SK-N-SH (cell line): ENCODE results near the gene BBOX1. TPM values are rescaled to one million over a fixed set of nuclear protein-coding genes. Genes with fewer than 3 reads are reported as not detected.

Experiments used
- CTCF ChIA-PET: fragments of 300-600, 350-600 bp; formaldehyde crosslinking; extraction: SDS; loops from one replicate; lab custom pipeline; 2021; lab: Yijun Ruan, JAX
- POLR2A ChIA-PET: fragments of 350-600 bp; sonication (Branson Sonifier 250); formaldehyde crosslinking; extraction: SDS; loops from one replicate; lab custom pipeline; 2020; ENCODE audit warnings: antibody characterized with exemption, inconsistent platforms; lab: Yijun Ruan, JAX
- DNase-seq: peaks from one replicate; pipeline ENCODE4 v3.0.0; 2012
- H2AFZ ChIP-seq: fragments of 200-600 bp; sonication (generic); 2 replicates; pipeline ENCODE4 v1.8.1; 2016; ENCODE audit warnings: antibody characterized with exemption, mild to moderate bottlenecking, low read depth
- H3F3A ChIP-seq: fragments of 200-600 bp; sonication (generic); replicated peaks from 2 replicates; pipeline ENCODE3; 2016; ENCODE audit warnings: antibody characterized with exemption, mild to moderate bottlenecking; ENCODE audit not compliant: insufficient read depth
- H3K27ac ChIP-seq, 2 experiments: fragments of 200-500 bp in 1 of 2; fragments of 200-600 bp in 1 of 2; sonication (Bioruptor generic) in 1 of 2; sonication (generic), shearing (Covaris generic) in 1 of 2; 2 replicates each; pipeline versions ENCODE4 v1.5.1 to v1.6.1; 2014 to 2016; ENCODE audit warnings: low read depth in 2 of 2, inconsistent platforms in 1 of 2, low read length in 1 of 2, mild to moderate bottlenecking in 1 of 2, mixed read lengths in 1 of 2
- H3K27me3 ChIP-seq: fragments of 200-600 bp; sonication (generic), shearing (Covaris generic); 2 replicates; pipeline ENCODE4 v1.6.1; 2016; ENCODE audit warnings: mixed run types; ENCODE audit not compliant: insufficient read depth
- H3K36me3 ChIP-seq, 2 experiments: fragments of 200-500 bp in 1 of 2; fragments of 200-600 bp in 1 of 2; sonication (Bioruptor generic) in 1 of 2; sonication (generic) in 1 of 2; replicated peaks in 1 of 2; 2 replicates each; pipeline versions ENCODE3 to v1.5.1; 2014 to 2016; ENCODE audit warnings: low read length in 1 of 2, mild to moderate bottlenecking in 1 of 2; ENCODE audit not compliant: insufficient read depth in 2 of 2, control insufficient read depth in 1 of 2
- H3K4me1 ChIP-seq, 2 experiments: fragments of 200-500 bp in 1 of 2; fragments of 200-600 bp in 1 of 2; sonication (Bioruptor generic) in 1 of 2; sonication (generic), shearing (Covaris generic) in 1 of 2; 2 replicates each; pipeline versions ENCODE4 v1.5.1 to v1.6.1; 2014 to 2016; ENCODE audit warnings: low read depth in 1 of 2, low read length in 1 of 2, mixed run types in 1 of 2; ENCODE audit not compliant: insufficient read depth in 2 of 2, control insufficient read depth in 1 of 2
- H3K4me2 ChIP-seq: fragments of 200-600 bp; sonication (generic), shearing (Covaris generic); 2 replicates; pipeline ENCODE4 v1.6.1; 2017; ENCODE audit warnings: mixed run types
- H3K4me3 ChIP-seq, 2 experiments: fragments of 200-500 bp in 1 of 2; fragments of 200-600 bp in 1 of 2; sonication (Bioruptor generic) in 1 of 2; sonication (generic), shearing (Covaris generic) in 1 of 2; 2 replicates each; pipeline versions ENCODE4 v1.5.1 to v1.8.1; 2014 to 2016; ENCODE audit warnings: low read depth in 2 of 2, inconsistent platforms in 1 of 2, low read length in 1 of 2, mild to moderate bottlenecking in 1 of 2, mixed read lengths in 1 of 2, moderate library complexity in 1 of 2
- H3K79me2 ChIP-seq: fragments of 200-600 bp; sonication (generic); 2 replicates; pipeline ENCODE4 v1.8.1; 2017; ENCODE audit warnings: mild to moderate bottlenecking; ENCODE audit not compliant: insufficient read depth
- H3K9ac ChIP-seq: fragments of 200-600 bp; sonication (generic); 2 replicates; pipeline ENCODE4 v1.6.1; 2017; ENCODE audit warnings: mixed run types
- H3K9me2 ChIP-seq: fragments of 200-600 bp; sonication (generic); 2 replicates; pipeline ENCODE4 v1.6.1; 2017; ENCODE audit warnings: mixed run types
- H3K9me3 ChIP-seq: fragments of 200-600 bp; sonication (generic); 2 replicates; pipeline ENCODE4 v1.6.1; 2017; ENCODE audit warnings: mixed run types, mild to moderate bottlenecking, moderate library complexity
- H4K20me1 ChIP-seq: fragments of 200-600 bp; sonication (generic); 2 replicates; pipeline ENCODE4 v1.6.1; 2017; ENCODE audit warnings: mild to moderate bottlenecking, mixed run types; ENCODE audit not compliant: insufficient read depth
- CHD2 ChIP-seq: fragments of 150-350 bp; IDR thresholded peaks from 2 replicates; pipeline ENCODE4 v1.6.1; 2018; ENCODE audit warnings: low read length; ENCODE audit not compliant: partially characterized antibody
- CTCF ChIP-seq: fragments of 200-600 bp; sonication (generic); IDR thresholded peaks from 2 replicates; pipeline ENCODE4 v1.6.1; 2017; ENCODE audit warnings: antibody characterized with exemption, mild to moderate bottlenecking, moderate library complexity
- ELF1 ChIP-seq: IDR thresholded peaks from 2 replicates; pipeline ENCODE4 v1.4.0; 2012
- EP300 ChIP-seq, 2 experiments: IDR thresholded peaks; 2 replicates each; pipeline versions ENCODE4 v1.4.0 to v1.6.1; 2012; ENCODE audit warnings: borderline replicate concordance in 1 of 2, low read depth in 1 of 2, low read length in 1 of 2
- FOSL2 ChIP-seq: IDR thresholded peaks from 2 replicates; pipeline ENCODE4 v1.4.0; 2012; ENCODE audit warnings: low read depth, mild to moderate bottlenecking, moderate library complexity, borderline replicate concordance
- FOXJ3 ChIP-seq: sonication (generic); formaldehyde crosslinking; IDR thresholded peaks from 2 replicates; pipeline ENCODE4 v1.5.1; 2020; ENCODE audit warnings: mild to moderate bottlenecking, missing genetic modification reagents
- FOXM1 ChIP-seq: IDR thresholded peaks from 2 replicates; pipeline ENCODE4 v1.4.0; 2012; ENCODE audit warnings: low read depth, mild to moderate bottlenecking
- GABPA ChIP-seq: IDR thresholded peaks from 2 replicates; pipeline ENCODE4 v1.4.0; 2012; ENCODE audit warnings: low read depth, mild to moderate bottlenecking
- IRF3 ChIP-seq: fragments of 150-350 bp; IDR thresholded peaks from 2 replicates; pipeline ENCODE4 v1.6.1; 2016; ENCODE audit warnings: mild to moderate bottlenecking, low read depth, low read length
- MAX ChIP-seq: IDR thresholded peaks from 2 replicates; pipeline ENCODE4 v1.4.0; 2012; ENCODE audit warnings: low read depth
- MEF2A ChIP-seq: IDR thresholded peaks from 2 replicates; pipeline ENCODE4 v1.4.0; 2012; ENCODE audit warnings: low read depth, borderline replicate concordance
- NFIC ChIP-seq: IDR thresholded peaks from 2 replicates; pipeline ENCODE4 v1.4.0; 2012; ENCODE audit warnings: borderline replicate concordance
- NRF1 ChIP-seq: IDR thresholded peaks from 2 replicates; pipeline ENCODE4 v1.6.1; 2012; ENCODE audit warnings: low read depth, mild to moderate bottlenecking, low read length
- PBX3 ChIP-seq: IDR thresholded peaks from 2 replicates; pipeline ENCODE4; 2012
- RCOR1 ChIP-seq: fragments of 150-350 bp; IDR thresholded peaks from 2 replicates; pipeline ENCODE4 v1.6.1; 2017; ENCODE audit warnings: antibody characterized with exemption, low read length
- REST ChIP-seq: IDR thresholded peaks from 2 replicates; pipeline ENCODE4 v1.6.1; 2012; ENCODE audit warnings: mild to moderate bottlenecking, low read depth, low read length, moderate library complexity
- SIN3A ChIP-seq: IDR thresholded peaks from 2 replicates; pipeline ENCODE4 v1.6.1; 2012; ENCODE audit warnings: low read depth, mild to moderate bottlenecking, low read length, moderate library complexity, borderline replicate concordance
- TAF1 ChIP-seq: IDR thresholded peaks from 2 replicates; pipeline ENCODE4 v1.6.1; 2012; ENCODE audit warnings: low read depth, mild to moderate bottlenecking, low read length, moderate library complexity, borderline replicate concordance
- TEAD4 ChIP-seq: IDR thresholded peaks from 2 replicates; pipeline ENCODE4 v1.4.0; 2012; ENCODE audit warnings: mild to moderate bottlenecking, borderline replicate concordance; ENCODE audit not compliant: insufficient read depth
- USF1 ChIP-seq: IDR thresholded peaks from 2 replicates; pipeline ENCODE4 v1.4.0; 2012; ENCODE audit warnings: low read depth, borderline replicate concordance
- WGBS: methylation state at CpG from one replicate; pipeline ENCODE4 v1.1.6; 2017; ENCODE audit warnings: low lambda C conversion rate; 5-methylcytosine and 5-hydroxymethylcytosine counted together
- polyA plus RNA-seq, 3 experiments: library from polyadenylated mRNA; depleted of rRNA; stranded (reverse); fragments of >200 nt; gene quantifications; 2 replicates each; pipeline ENCODE4 v1.2.3, GENCODE V29; 2012

The BBOX1 gene
- polyA plus RNA-seq, 1 of the 3 experiments (the other 2 are of a cell fraction), result 0.02 TPM

- CTCF ChIA-PET, result interaction anchor here (0.8 kb wide), 1 partner anchor 11 kb away, joined by 3 read pairs; no protein-coding TSS in a partner anchor
- Histone ChIP-seq H3K79me2 (no peaks in the 10 kb centered on the region), H3K27me3 (no peaks in the 10 kb centered on the region), H3F3A (no peaks in the 10 kb centered on the region), H3K4me2 (no peak overlapping the region), H3K9me3 (no peaks in the 10 kb centered on the region), H3K9ac (no peak overlapping the region), H3K4me3 (no peak overlapping the region), H4K20me1 (no peaks in the 10 kb centered on the region), H3K27ac (no peak overlapping the region), H3K4me1 (no peaks in the 10 kb centered on the region; a peak in 1 of 4 replicates), H3K36me3 (no peaks in the 10 kb centered on the region), H2AFZ (no peak overlapping the region), H3K9me2 (no peaks in the 10 kb centered on the region)
- TF ChIP-seq FOSL2 (no peak), FOXM1 (no peak), PBX3 (no peak), FOXJ3 (CRISPR knock-in tag) (no peak), RCOR1 (no peak), ELF1 (no peak), EP300 (IDR thresholded peaks at IDR 0.05; ENCODE audit: borderline replicate concordance in 1 of 2, low read depth in 1 of 2, low read length in 1 of 2) (no peak)
- no peak for DNase-seq
- POLR2A ChIA-PET, result no interaction called here
- 0% methylated on average over 1 of the region's 5 CpGs for WGBS
These were observed 8.9 kb upstream of the BBOX1 start for GRCh38 chr11:27031754-27032153.

GRCh38 chr11:27039873-27040272, 742 bp upstream of the BBOX1 start:
- no peak overlapping the region for H3K9ac ChIP-seq
- CTCF ChIA-PET, result no interaction called here
- 64% methylated on average over 3 of the region's 3 CpGs for WGBS
- no peak for TF ChIP-seq REST
- no peak for TF ChIP-seq NRF1
- no peak for TF ChIP-seq NFIC
- no peak for TF ChIP-seq MEF2A
- TF ChIP-seq MAX, result no peak
- no peak for TF ChIP-seq TAF1
- TF ChIP-seq USF1, result no peak
- TF ChIP-seq SIN3A, result no peak
- TF ChIP-seq RCOR1, result no peak
- no peak for TF ChIP-seq TEAD4
- TF ChIP-seq ELF1, result no peak
- TF ChIP-seq CHD2, result no peak
- TF ChIP-seq IRF3, result no peak
- TF ChIP-seq GABPA, result no peak
- TF ChIP-seq FOXJ3 (CRISPR knock-in tag), result no peak
- TF ChIP-seq CTCF, result no peak

More at GRCh38 chr11:27039873-27040272, 742 bp upstream of the BBOX1 start:
- Histone ChIP-seq H2AFZ (no peak overlapping the region), H3K4me1 (peaks cover 0 to 11% of the 10 kb centered on the region in 2 experiments; a peak in 1 of 4 replicates), H3K4me3 (no peak overlapping the region), H3K36me3 (no peaks in the 10 kb centered on the region), H4K20me1 (no peaks in the 10 kb centered on the region), H3K27ac (no peak overlapping the region), H3K9me3 (no peaks in the 10 kb centered on the region), H3K79me2 (no peaks in the 10 kb centered on the region), H3K4me2 (no peak overlapping the region), H3F3A (no peaks in the 10 kb centered on the region), H3K9me2 (no peaks in the 10 kb centered on the region), H3K27me3 (no peaks in the 10 kb centered on the region)
- no peak for DNase-seq
- POLR2A ChIA-PET, result no interaction called here
